Renal pelvis (tissue), 12 donors: ENCODE measurements around the gene KIFAP3. TPM values are rescaled to one million over a fixed set of nuclear protein-coding genes. Genes with fewer than 3 reads are reported as not detected.
"Not testable (repeated sequence)": the region's sequence is repeated elsewhere in the genome, so short reads cannot be mapped to it uniquely, and the experiment has no call there.

Source experiments
- DNase-seq: peaks from one replicate; pipeline ENCODE4 v3.0.0-alpha.2; 2013
- long read RNA-seq, 16 experiments: transcript quantifications; one replicate each; lab custom pipeline, GENCODE V29; 2026
- polyA plus RNA-seq, 3 donors: library from polyadenylated mRNA; unstranded; fragments of 120-200 nt; gene quantifications; one replicate each; pipeline ENCODE4 v1.2.1, GENCODE V29; 2013; ENCODE audit not compliant: insufficient read length in 3 of 3

The KIFAP3 gene
- polyA plus RNA-seq, result 10 to 100 TPM; 35.4 to 41.7 (median 41.1) TPM
- long read RNA-seq, donor 1, transcript KIFAP3-201 (20 exons, 2,957 nt), result major isoform, 5 of 11 reads
- long read RNA-seq, donor 1, partial matches to known transcripts, result 6 of 11 reads
- long read RNA-seq, donor 1, other reads (novel, unspliced or antisense), result 0 of 11 reads
- long read RNA-seq, donor 2, transcript KIFAP3-201 (20 exons, 2,957 nt), result major isoform, 9 of 18 reads
- long read RNA-seq, donor 2, partial matches to known transcripts, result 9 of 18 reads
- long read RNA-seq, donor 2, other reads (novel, unspliced or antisense), result 0 of 18 reads
- long read RNA-seq, donor 3, partial matches to known transcripts, result 5 of 6 reads
- long read RNA-seq, donor 3, other reads (novel, unspliced or antisense), result 0 of 6 reads
- long read RNA-seq, donor 4, partial matches to known transcripts, result 9 of 10 reads
- long read RNA-seq, donor 4, other reads (novel, unspliced or antisense), result 0 of 10 reads
- long read RNA-seq, donor 5, partial matches to known transcripts, result 6 of 9 reads
- long read RNA-seq, donor 5, other reads (novel, unspliced or antisense), result 0 of 9 reads
- long read RNA-seq, donor 6, transcript KIFAP3-201 (20 exons, 2,957 nt), result major isoform, 5 of 21 reads
- long read RNA-seq, donor 6, partial matches to known transcripts, result 16 of 21 reads
- long read RNA-seq, donor 6, other reads (novel, unspliced or antisense), result 0 of 21 reads
- long read RNA-seq, donor 7, partial matches to known transcripts, result 16 of 18 reads
- long read RNA-seq, donor 7, other reads (novel, unspliced or antisense), result 0 of 18 reads
- long read RNA-seq, donor 8, partial matches to known transcripts, result 11 of 14 reads
- long read RNA-seq, donor 8, other reads (novel, unspliced or antisense), result 0 of 14 reads
- long read RNA-seq, donor 9, transcript KIFAP3-201 (20 exons, 2,957 nt), result major isoform, 6 of 13 reads
- long read RNA-seq, donor 9, partial matches to known transcripts, result 7 of 13 reads
- long read RNA-seq, donor 9, other reads (novel, unspliced or antisense), result 0 of 13 reads
- long read RNA-seq, donor 10, partial matches to known transcripts, result 7 of 11 reads
- long read RNA-seq, donor 10, other reads (novel, unspliced or antisense), result 0 of 11 reads
- long read RNA-seq, donor 11, transcript KIFAP3-201 (20 exons, 2,957 nt), result major isoform, 6 of 11 reads
- long read RNA-seq, donor 11, partial matches to known transcripts, result 5 of 11 reads
- long read RNA-seq, donor 11, other reads (novel, unspliced or antisense), result 0 of 11 reads
- long read RNA-seq, donor 12, transcript KIFAP3-201 (20 exons, 2,957 nt), result major isoform, 8 of 35 reads
- long read RNA-seq, donor 12, partial matches to known transcripts, result 27 of 35 reads
- long read RNA-seq, donor 12, other reads (novel, unspliced or antisense), result 0 of 35 reads
- long read RNA-seq, donor 13, transcript KIFAP3-201 (20 exons, 2,957 nt), result major isoform, 6 of 7 reads
- long read RNA-seq, donor 13, partial matches to known transcripts, result 0 of 7 reads
- long read RNA-seq, donor 13, other reads (novel, unspliced or antisense), result 0 of 7 reads
- long read RNA-seq, donor 14, result 0 reads
- long read RNA-seq, donor 15, transcript KIFAP3-201 (20 exons, 2,957 nt), result major isoform, 8 of 20 reads
- long read RNA-seq, donor 15, partial matches to known transcripts, result 11 of 20 reads
- long read RNA-seq, donor 15, other reads (novel, unspliced or antisense), result 0 of 20 reads
- long read RNA-seq, donor 16, partial matches to known transcripts, result 31 of 34 reads
- long read RNA-seq, donor 16, other reads (novel, unspliced or antisense), result 0 of 34 reads

- DNase-seq, result peak; percentile 96
Measured at GRCh38 chr1:170074250-170075157, at the start of gene KIFAP3. KIFAP3 (minus strand) TSS chr1:170074695; CDS start chr1:170074467, 228 bp downstream.

GRCh38 chr1:170122366-170122765 lies 47.9 kb upstream of the KIFAP3 start:
- no peak for DNase-seq

GRCh38 chr1:170114906-170115305 lies 40.4 kb upstream of the KIFAP3 start:
- peak; percentile 46 for DNase-seq

GRCh38 chr1:170113140-170113539 lies 38.6 kb upstream of the KIFAP3 start:
- not testable (repeated sequence) for DNase-seq

GRCh38 chr1:170097449-170097948 lies 23.0 kb upstream of the KIFAP3 start:
- DNase-seq, result no peak

- no peak for DNase-seq
Measured at GRCh38 chr1:170096806-170097340, 22.4 kb upstream of the KIFAP3 start.

GRCh38 chr1:170095976-170096748 lies 21.7 kb upstream of the KIFAP3 start:
- DNase-seq, result no peak

- DNase-seq, result not testable (repeated sequence)
Measured at GRCh38 chr1:170094697-170095616, 20.5 kb upstream of the KIFAP3 start.

GRCh38 chr1:170086399-170087032 lies 12.0 kb upstream of the KIFAP3 start:
- DNase-seq, result no peak

- DNase-seq, result no peak
Measured at GRCh38 chr1:170085091-170085490, 10.6 kb upstream of the KIFAP3 start.

GRCh38 chr1:170078610-170079189 lies 4.2 kb upstream of the KIFAP3 start:
- no peak for DNase-seq

GRCh38 chr1:170077926-170078325 lies 3.4 kb upstream of the KIFAP3 start:
- no peak for DNase-seq

GRCh38 chr1:170076952-170077351 lies 2.5 kb upstream of the KIFAP3 start:
- DNase-seq, result not testable (repeated sequence)

- no peak for DNase-seq
Measured at GRCh38 chr1:170076199-170076598, 1.7 kb upstream of the KIFAP3 start.

- DNase-seq, result no peak
Measured at GRCh38 chr1:170075186-170075585, 691 bp upstream of the KIFAP3 start.

- no peak for DNase-seq
Measured at GRCh38 chr1:170073893-170074249, 624 bp downstream of the KIFAP3 start.
